ENCODE results near the gene ANKZF1.

DNA sequence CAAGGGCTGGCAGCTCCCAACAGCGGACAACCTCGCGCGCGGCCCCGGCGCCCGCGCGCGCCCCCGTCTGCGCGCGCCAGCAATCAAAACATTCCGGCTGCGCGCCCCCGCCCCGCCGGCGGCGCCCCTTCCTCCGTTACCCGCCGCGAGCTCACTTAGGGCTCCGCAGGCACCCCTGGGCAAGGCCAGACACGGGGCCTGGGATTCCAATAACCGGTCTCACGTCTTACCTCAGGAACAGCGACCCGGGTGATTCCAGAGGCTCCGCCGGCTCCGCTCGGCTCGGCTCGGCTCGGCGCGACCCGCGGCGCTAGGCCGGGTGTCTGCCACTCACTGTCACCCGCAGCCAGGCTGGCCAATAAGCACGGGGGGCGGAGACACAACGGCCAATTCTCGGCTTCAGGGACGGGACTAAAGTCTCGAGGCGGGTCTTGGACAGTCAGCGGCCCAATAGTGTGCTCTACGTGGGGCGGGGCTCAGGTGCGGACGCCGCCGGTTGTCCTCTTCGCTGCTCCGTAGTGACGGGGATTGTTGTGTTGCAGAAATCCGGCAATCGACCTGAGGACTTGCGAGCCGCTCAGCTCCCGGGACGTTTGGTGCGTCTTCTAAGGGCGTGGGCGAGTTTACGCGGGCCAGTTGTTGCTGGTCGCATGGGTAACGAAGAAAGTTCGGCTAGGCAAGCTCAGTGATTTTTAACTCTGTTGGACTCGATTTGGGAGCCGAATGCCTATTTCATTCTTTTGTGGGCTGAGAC is at the start of gene ANKZF1, which contains the start of gene ATG9A:
- TF ChIP-seq, protein P1, sequence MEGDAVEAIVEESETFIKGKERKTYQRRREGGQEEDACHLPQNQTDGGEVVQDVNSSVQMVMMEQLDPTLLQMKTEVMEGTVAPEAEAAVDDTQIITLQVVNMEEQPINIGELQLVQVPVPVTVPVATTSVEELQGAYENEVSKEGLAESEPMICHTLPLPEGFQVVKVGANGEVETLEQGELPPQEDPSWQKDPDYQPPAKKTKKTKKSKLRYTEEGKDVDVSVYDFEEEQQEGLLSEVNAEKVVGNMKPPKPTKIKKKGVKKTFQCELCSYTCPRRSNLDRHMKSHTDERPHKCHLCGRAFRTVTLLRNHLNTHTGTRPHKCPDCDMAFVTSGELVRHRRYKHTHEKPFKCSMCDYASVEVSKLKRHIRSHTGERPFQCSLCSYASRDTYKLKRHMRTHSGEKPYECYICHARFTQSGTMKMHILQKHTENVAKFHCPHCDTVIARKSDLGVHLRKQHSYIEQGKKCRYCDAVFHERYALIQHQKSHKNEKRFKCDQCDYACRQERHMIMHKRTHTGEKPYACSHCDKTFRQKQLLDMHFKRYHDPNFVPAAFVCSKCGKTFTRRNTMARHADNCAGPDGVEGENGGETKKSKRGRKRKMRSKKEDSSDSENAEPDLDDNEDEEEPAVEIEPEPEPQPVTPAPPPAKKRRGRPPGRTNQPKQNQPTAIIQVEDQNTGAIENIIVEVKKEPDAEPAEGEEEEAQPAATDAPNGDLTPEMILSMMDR (IDR thresholded peaks at IDR 0.05; ENCODE audit: borderline replicate concordance, extremely low read depth, low read length, poor library complexity, severe bottlenecking), result no peak
- no peak for TF ChIP-seq EZH2 (IDR thresholded peaks at IDR 0.05; ENCODE audit: borderline replicate concordance, low read depth, low read length, severe bottlenecking)

Data from DND-41 (cell line).